ENCODE measurements around the gene ENDOD1. TPM values are rescaled to one million over a fixed set of nuclear protein-coding genes. Genes with fewer than 3 reads are reported as not detected.

ENDOD1 gene
- total RNA-seq, 1 donor from 2014 or later: 71.1 TPM

DNA sequence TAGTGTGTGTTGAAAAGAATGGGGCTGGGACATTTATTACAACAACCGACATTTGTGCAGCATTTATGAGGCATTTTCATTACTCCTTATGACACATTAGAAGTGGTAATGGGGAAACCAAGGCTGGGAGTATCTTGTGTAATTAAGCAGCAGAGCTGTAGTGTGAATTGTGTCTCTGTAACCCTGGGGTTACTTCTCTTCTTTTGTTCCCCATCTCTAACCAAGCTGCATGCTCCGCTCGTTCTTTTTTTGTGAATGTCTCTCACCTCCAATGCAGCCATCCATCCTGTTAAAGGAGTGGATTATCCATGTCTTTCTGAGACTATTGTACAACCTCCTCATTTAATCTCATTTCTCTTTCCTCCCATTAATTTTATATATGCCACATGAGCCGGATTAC is 65.7 kb downstream of the ENDOD1 start:
- Mint-ChIP-seq H3K9me3 (ENCODE audit: low read depth) (no peaks in the 10 kb centered on the region), H3K27me3 (ENCODE audit: low read depth) (no peaks in the 10 kb centered on the region), H3K27ac (ENCODE audit: unreplicated experiment) (no peak overlapping the region), H3K4me1 (ENCODE audit: low read depth) (peaks cover 46% of the 10 kb centered on the region), H3K4me3 (ENCODE audit: unreplicated experiment) (no peak overlapping the region), H3K36me3 (ENCODE audit: low read depth) (no peaks in the 10 kb centered on the region)
- DNase-seq (ENCODE audit: low spot score): no peak
- TF ChIP-seq, protein P1, sequence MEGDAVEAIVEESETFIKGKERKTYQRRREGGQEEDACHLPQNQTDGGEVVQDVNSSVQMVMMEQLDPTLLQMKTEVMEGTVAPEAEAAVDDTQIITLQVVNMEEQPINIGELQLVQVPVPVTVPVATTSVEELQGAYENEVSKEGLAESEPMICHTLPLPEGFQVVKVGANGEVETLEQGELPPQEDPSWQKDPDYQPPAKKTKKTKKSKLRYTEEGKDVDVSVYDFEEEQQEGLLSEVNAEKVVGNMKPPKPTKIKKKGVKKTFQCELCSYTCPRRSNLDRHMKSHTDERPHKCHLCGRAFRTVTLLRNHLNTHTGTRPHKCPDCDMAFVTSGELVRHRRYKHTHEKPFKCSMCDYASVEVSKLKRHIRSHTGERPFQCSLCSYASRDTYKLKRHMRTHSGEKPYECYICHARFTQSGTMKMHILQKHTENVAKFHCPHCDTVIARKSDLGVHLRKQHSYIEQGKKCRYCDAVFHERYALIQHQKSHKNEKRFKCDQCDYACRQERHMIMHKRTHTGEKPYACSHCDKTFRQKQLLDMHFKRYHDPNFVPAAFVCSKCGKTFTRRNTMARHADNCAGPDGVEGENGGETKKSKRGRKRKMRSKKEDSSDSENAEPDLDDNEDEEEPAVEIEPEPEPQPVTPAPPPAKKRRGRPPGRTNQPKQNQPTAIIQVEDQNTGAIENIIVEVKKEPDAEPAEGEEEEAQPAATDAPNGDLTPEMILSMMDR (IDR thresholded peaks at IDR 0.05): no peak

GRCh38 chr11:95156133-95156721 is 66.6 kb downstream of the ENDOD1 start:
- TF ChIP-seq, protein P1 (IDR thresholded peaks at IDR 0.05): no peak
- Mint-ChIP-seq H3K36me3 (ENCODE audit: low read depth) (no peaks in the 10 kb centered on the region), H3K4me3 (ENCODE audit: unreplicated experiment) (no peak overlapping the region), H3K4me1 (ENCODE audit: low read depth) (peaks cover 39% of the 10 kb centered on the region), H3K27me3 (ENCODE audit: low read depth) (no peaks in the 10 kb centered on the region), H3K9me3 (ENCODE audit: low read depth) (no peaks in the 10 kb centered on the region), H3K27ac (ENCODE audit: unreplicated experiment) (no peak overlapping the region)
- DNase-seq (ENCODE audit: low spot score): no peak

- H3K4me3 Mint-ChIP-seq (ENCODE audit: unreplicated experiment): no peak overlapping the region
- no peaks in the 10 kb centered on the region for H3K27me3 Mint-ChIP-seq (ENCODE audit: low read depth)
- H3K27ac Mint-ChIP-seq (ENCODE audit: unreplicated experiment): peak overlapping the region; percentile 82
- H3K4me1 Mint-ChIP-seq (ENCODE audit: low read depth): peaks cover 35% of the 10 kb centered on the region
- no peaks in the 10 kb centered on the region for H3K36me3 Mint-ChIP-seq (ENCODE audit: low read depth)
- H3K9me3 Mint-ChIP-seq (ENCODE audit: low read depth): no peaks in the 10 kb centered on the region
- TF ChIP-seq, protein P1 (IDR thresholded peaks at IDR 0.05): no peak
- DNase-seq (ENCODE audit: low spot score): no peak
Measured at GRCh38 chr11:95156916-95157541, 67.4 kb downstream of the ENDOD1 start.

DNA sequence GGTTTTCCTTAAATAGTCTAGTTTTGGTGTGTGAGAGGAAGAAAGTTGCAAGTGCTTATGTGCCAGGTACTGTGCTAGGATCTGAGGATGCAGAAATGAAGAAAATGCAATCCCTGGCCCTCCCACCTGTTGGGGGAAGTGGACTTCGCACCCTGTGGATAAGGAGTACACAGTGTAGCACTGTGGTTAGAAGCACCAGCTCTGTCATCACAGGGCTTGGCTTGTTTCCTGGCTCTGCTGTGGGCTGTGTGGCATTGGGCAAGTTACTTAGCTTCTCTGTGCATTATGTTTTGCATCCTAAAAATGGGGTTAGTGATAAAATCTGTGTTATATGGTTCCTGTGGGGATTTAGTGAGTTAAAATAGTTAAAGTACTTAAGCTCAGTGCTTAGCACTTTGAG is 68.2 kb downstream of the ENDOD1 start:
- TF ChIP-seq, protein P1 (IDR thresholded peaks at IDR 0.05): no peak
- no peak for DNase-seq (ENCODE audit: low spot score)
- no peak overlapping the region for H3K4me3 Mint-ChIP-seq (ENCODE audit: unreplicated experiment)
- peaks cover 31% of the 10 kb centered on the region for H3K4me1 Mint-ChIP-seq (ENCODE audit: low read depth)
- peak overlapping the region; percentile 51 for H3K27ac Mint-ChIP-seq (ENCODE audit: unreplicated experiment)
- no peaks in the 10 kb centered on the region for H3K9me3 Mint-ChIP-seq (ENCODE audit: low read depth)
- H3K27me3 Mint-ChIP-seq (ENCODE audit: low read depth): no peaks in the 10 kb centered on the region
- no peaks in the 10 kb centered on the region for H3K36me3 Mint-ChIP-seq (ENCODE audit: low read depth)

DNA sequence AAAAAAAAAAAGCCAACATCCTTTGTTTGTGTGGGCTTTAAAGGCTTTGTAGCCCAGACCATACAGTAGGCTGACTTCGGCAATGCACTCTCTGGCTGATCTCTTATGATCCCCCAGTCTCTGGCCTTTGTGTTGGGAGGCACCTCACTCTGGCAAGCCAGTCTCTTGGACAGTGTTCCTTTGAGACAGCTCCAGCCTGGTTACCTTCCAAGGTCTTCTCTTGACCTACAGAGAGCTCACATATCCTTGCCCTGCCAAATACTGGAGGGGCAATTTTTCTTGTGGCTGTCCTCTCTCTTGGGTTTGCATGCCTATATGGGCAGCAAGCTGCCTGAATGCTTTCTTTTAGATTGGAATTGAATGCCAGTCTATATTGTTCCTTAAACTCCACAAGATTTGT is 71.6 kb downstream of the ENDOD1 start:
- no peaks in the 10 kb centered on the region for H3K27me3 Mint-ChIP-seq (ENCODE audit: low read depth)
- no peak overlapping the region for H3K27ac Mint-ChIP-seq (ENCODE audit: unreplicated experiment)
- no peaks in the 10 kb centered on the region for H3K9me3 Mint-ChIP-seq (ENCODE audit: low read depth)
- TF ChIP-seq, protein P1 (IDR thresholded peaks at IDR 0.05): no peak
- no peak for DNase-seq (ENCODE audit: low spot score)
- peaks cover 4% of the 10 kb centered on the region for H3K36me3 Mint-ChIP-seq (ENCODE audit: low read depth)
- H3K4me1 Mint-ChIP-seq (ENCODE audit: low read depth): peaks cover 25% of the 10 kb centered on the region
- no peak overlapping the region for H3K4me3 Mint-ChIP-seq (ENCODE audit: unreplicated experiment)

All from chondrocyte (in vitro differentiated cells).